SK-N-SH (cell line): Measurements from ENCODE around the gene NETO2. TPM values are rescaled to one million over a fixed set of nuclear protein-coding genes. Genes with fewer than 3 reads are reported as not detected.

ENCODE experiments used
- CTCF ChIA-PET: fragments of 300-600, 350-600 bp; formaldehyde crosslinking; extraction: SDS; loops from one replicate; lab custom pipeline; 2021; lab: Yijun Ruan, JAX
- POLR2A ChIA-PET: fragments of 350-600 bp; sonication (Branson Sonifier 250); formaldehyde crosslinking; extraction: SDS; loops from one replicate; lab custom pipeline; 2020; ENCODE audit warnings: antibody characterized with exemption, inconsistent platforms; lab: Yijun Ruan, JAX
- DNase-seq: peaks from one replicate; pipeline ENCODE4 v3.0.0; 2012
- H2AFZ ChIP-seq: fragments of 200-600 bp; sonication (generic); 2 replicates; pipeline ENCODE4 v1.8.1; 2016; ENCODE audit warnings: antibody characterized with exemption, mild to moderate bottlenecking, low read depth
- H3F3A ChIP-seq: fragments of 200-600 bp; sonication (generic); replicated peaks from 2 replicates; pipeline ENCODE3; 2016; ENCODE audit warnings: antibody characterized with exemption, mild to moderate bottlenecking; ENCODE audit not compliant: insufficient read depth
- H3K27ac ChIP-seq, 2 experiments: fragments of 200-500 bp in 1 of 2; fragments of 200-600 bp in 1 of 2; sonication (Bioruptor generic) in 1 of 2; sonication (generic), shearing (Covaris generic) in 1 of 2; 2 replicates each; pipeline versions ENCODE4 v1.5.1 to v1.6.1; 2014 to 2016; ENCODE audit warnings: low read depth in 2 of 2, inconsistent platforms in 1 of 2, low read length in 1 of 2, mild to moderate bottlenecking in 1 of 2, mixed read lengths in 1 of 2
- H3K27me3 ChIP-seq: fragments of 200-600 bp; sonication (generic), shearing (Covaris generic); 2 replicates; pipeline ENCODE4 v1.6.1; 2016; ENCODE audit warnings: mixed run types; ENCODE audit not compliant: insufficient read depth
- H3K36me3 ChIP-seq, 2 experiments: fragments of 200-500 bp in 1 of 2; fragments of 200-600 bp in 1 of 2; sonication (Bioruptor generic) in 1 of 2; sonication (generic) in 1 of 2; replicated peaks in 1 of 2; 2 replicates each; pipeline versions ENCODE3 to v1.5.1; 2014 to 2016; ENCODE audit warnings: low read length in 1 of 2, mild to moderate bottlenecking in 1 of 2; ENCODE audit not compliant: insufficient read depth in 2 of 2, control insufficient read depth in 1 of 2
- H3K4me1 ChIP-seq, 2 experiments: fragments of 200-500 bp in 1 of 2; fragments of 200-600 bp in 1 of 2; sonication (Bioruptor generic) in 1 of 2; sonication (generic), shearing (Covaris generic) in 1 of 2; 2 replicates each; pipeline versions ENCODE4 v1.5.1 to v1.6.1; 2014 to 2016; ENCODE audit warnings: low read depth in 1 of 2, low read length in 1 of 2, mixed run types in 1 of 2; ENCODE audit not compliant: insufficient read depth in 2 of 2, control insufficient read depth in 1 of 2
- H3K4me2 ChIP-seq: fragments of 200-600 bp; sonication (generic), shearing (Covaris generic); 2 replicates; pipeline ENCODE4 v1.6.1; 2017; ENCODE audit warnings: mixed run types
- H3K4me3 ChIP-seq, 2 experiments: fragments of 200-500 bp in 1 of 2; fragments of 200-600 bp in 1 of 2; sonication (Bioruptor generic) in 1 of 2; sonication (generic), shearing (Covaris generic) in 1 of 2; 2 replicates each; pipeline versions ENCODE4 v1.5.1 to v1.8.1; 2014 to 2016; ENCODE audit warnings: low read depth in 2 of 2, inconsistent platforms in 1 of 2, low read length in 1 of 2, mild to moderate bottlenecking in 1 of 2, mixed read lengths in 1 of 2, moderate library complexity in 1 of 2
- H3K79me2 ChIP-seq: fragments of 200-600 bp; sonication (generic); 2 replicates; pipeline ENCODE4 v1.8.1; 2017; ENCODE audit warnings: mild to moderate bottlenecking; ENCODE audit not compliant: insufficient read depth
- H3K9ac ChIP-seq: fragments of 200-600 bp; sonication (generic); 2 replicates; pipeline ENCODE4 v1.6.1; 2017; ENCODE audit warnings: mixed run types
- H3K9me2 ChIP-seq: fragments of 200-600 bp; sonication (generic); 2 replicates; pipeline ENCODE4 v1.6.1; 2017; ENCODE audit warnings: mixed run types
- H3K9me3 ChIP-seq: fragments of 200-600 bp; sonication (generic); 2 replicates; pipeline ENCODE4 v1.6.1; 2017; ENCODE audit warnings: mixed run types, mild to moderate bottlenecking, moderate library complexity
- H4K20me1 ChIP-seq: fragments of 200-600 bp; sonication (generic); 2 replicates; pipeline ENCODE4 v1.6.1; 2017; ENCODE audit warnings: mild to moderate bottlenecking, mixed run types; ENCODE audit not compliant: insufficient read depth
- CHD2 ChIP-seq: fragments of 150-350 bp; IDR thresholded peaks from 2 replicates; pipeline ENCODE4 v1.6.1; 2018; ENCODE audit warnings: low read length; ENCODE audit not compliant: partially characterized antibody
- ELF1 ChIP-seq: IDR thresholded peaks from 2 replicates; pipeline ENCODE4 v1.4.0; 2012
- EP300 ChIP-seq, 2 experiments: IDR thresholded peaks; 2 replicates each; pipeline versions ENCODE4 v1.4.0 to v1.6.1; 2012; ENCODE audit warnings: borderline replicate concordance in 1 of 2, low read depth in 1 of 2, low read length in 1 of 2
- EZH2phosphoT487 ChIP-seq: fragments of 200-600 bp; sonication (generic); IDR thresholded peaks from 2 replicates; pipeline ENCODE4 v1.6.1; 2017; ENCODE audit warnings: low read depth, mixed run types, mild to moderate bottlenecking, antibody characterized with exemption, moderate library complexity, borderline replicate concordance
- FOSL2 ChIP-seq: IDR thresholded peaks from 2 replicates; pipeline ENCODE4 v1.4.0; 2012; ENCODE audit warnings: low read depth, mild to moderate bottlenecking, moderate library complexity, borderline replicate concordance
- FOXJ3 ChIP-seq: sonication (generic); formaldehyde crosslinking; IDR thresholded peaks from 2 replicates; pipeline ENCODE4 v1.5.1; 2020; ENCODE audit warnings: mild to moderate bottlenecking, missing genetic modification reagents
- FOXM1 ChIP-seq: IDR thresholded peaks from 2 replicates; pipeline ENCODE4 v1.4.0; 2012; ENCODE audit warnings: low read depth, mild to moderate bottlenecking
- JUND ChIP-seq: IDR thresholded peaks from 2 replicates; pipeline ENCODE4 v1.4.0; 2012
- MEF2A ChIP-seq: IDR thresholded peaks from 2 replicates; pipeline ENCODE4 v1.4.0; 2012; ENCODE audit warnings: low read depth, borderline replicate concordance
- MXI1 ChIP-seq: IDR thresholded peaks from 2 replicates; pipeline ENCODE4 v1.6.1; 2012; ENCODE audit warnings: mild to moderate bottlenecking, low read depth, low read length, improper control_type of control experiment
- NFIC ChIP-seq: IDR thresholded peaks from 2 replicates; pipeline ENCODE4 v1.4.0; 2012; ENCODE audit warnings: borderline replicate concordance
- NRF1 ChIP-seq: IDR thresholded peaks from 2 replicates; pipeline ENCODE4 v1.6.1; 2012; ENCODE audit warnings: low read depth, mild to moderate bottlenecking, low read length
- POLR2AphosphoS5 ChIP-seq: IDR thresholded peaks from 2 replicates; pipeline ENCODE4 v1.6.1; 2012; ENCODE audit warnings: low read depth, low read length
- RCOR1 ChIP-seq: fragments of 150-350 bp; IDR thresholded peaks from 2 replicates; pipeline ENCODE4 v1.6.1; 2017; ENCODE audit warnings: antibody characterized with exemption, low read length
- RFX5 ChIP-seq: IDR thresholded peaks from 2 replicates; pipeline ENCODE4 v1.6.1; 2012; ENCODE audit warnings: mild to moderate bottlenecking, improper control_type of control experiment, low read length
- SIN3A ChIP-seq: IDR thresholded peaks from 2 replicates; pipeline ENCODE4 v1.6.1; 2012; ENCODE audit warnings: low read depth, mild to moderate bottlenecking, low read length, moderate library complexity, borderline replicate concordance
- SMC3 ChIP-seq: IDR thresholded peaks from 2 replicates; pipeline ENCODE4 v1.6.1; 2012; ENCODE audit warnings: low read depth, low read length, improper control_type of control experiment
- TEAD4 ChIP-seq: IDR thresholded peaks from 2 replicates; pipeline ENCODE4 v1.4.0; 2012; ENCODE audit warnings: mild to moderate bottlenecking, borderline replicate concordance; ENCODE audit not compliant: insufficient read depth
- USF1 ChIP-seq: IDR thresholded peaks from 2 replicates; pipeline ENCODE4 v1.4.0; 2012; ENCODE audit warnings: low read depth, borderline replicate concordance
- ZBTB33 ChIP-seq: IDR thresholded peaks from 2 replicates; pipeline ENCODE4 v1.4.0; 2012; ENCODE audit warnings: low read depth, borderline replicate concordance
- WGBS: methylation state at CpG from one replicate; pipeline ENCODE4 v1.1.6; 2017; ENCODE audit warnings: low lambda C conversion rate; 5-methylcytosine and 5-hydroxymethylcytosine counted together
- polyA plus RNA-seq, 3 experiments: library from polyadenylated mRNA; depleted of rRNA; stranded (reverse); fragments of >200 nt; gene quantifications; 2 replicates each; pipeline ENCODE4 v1.2.3, GENCODE V29; 2012
- TF ChIP-seq, protein P1 (sequence below): IDR thresholded peaks from 2 replicates; pipeline ENCODE4 v1.4.0; 2012; ENCODE audit warnings: low read depth
- TF ChIP-seq, protein P2 (sequence below): fragments of 200-600 bp; sonication (generic); IDR thresholded peaks from 2 replicates; pipeline ENCODE4 v1.6.1; 2017; ENCODE audit warnings: antibody characterized with exemption, mild to moderate bottlenecking, moderate library complexity

The NETO2 gene
- polyA plus RNA-seq, 1 of the 3 experiments (the other 2 are of a cell fraction), result 48.8 TPM

- Histone ChIP-seq H3K9me3 (no peaks in the 10 kb centered on the region), H3K4me3 (no peak overlapping the region), H3K27ac (no peak overlapping the region), H2AFZ (no peak overlapping the region), H3K79me2 (no peaks in the 10 kb centered on the region), H3K27me3 (no peaks in the 10 kb centered on the region), H3F3A (no peaks in the 10 kb centered on the region), H3K4me2 (no peak overlapping the region), H4K20me1 (no peaks in the 10 kb centered on the region), H3K9ac (no peak overlapping the region), H3K4me1 (no peaks in the 10 kb centered on the region), H3K9me2 (no peaks in the 10 kb centered on the region), H3K36me3 (no peaks in the 10 kb centered on the region)
- DNase-seq, result no peak
- ChIA-PET CTCF (no interaction called here), POLR2A (no interaction called here)
- 61% methylated on average over 3 of the region's 3 CpGs for WGBS
- TF ChIP-seq, protein P1, sequence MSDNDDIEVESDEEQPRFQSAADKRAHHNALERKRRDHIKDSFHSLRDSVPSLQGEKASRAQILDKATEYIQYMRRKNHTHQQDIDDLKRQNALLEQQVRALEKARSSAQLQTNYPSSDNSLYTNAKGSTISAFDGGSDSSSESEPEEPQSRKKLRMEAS, result no peak
- TF ChIP-seq RFX5 (no peak), ZBTB33 (no peak), CHD2 (no peak), SMC3 (no peak), FOXM1 (no peak), SIN3A (no peak), POLR2AphosphoS5 (no peak), EZH2phosphoT487 (no peak), RCOR1 (no peak), ELF1 (no peak), NRF1 (no peak), NFIC (no peak), JUND (no peak), FOSL2 (no peak), TEAD4 (no peak), USF1 (no peak), FOXJ3 (CRISPR knock-in tag) (no peak)
Observed at GRCh38 chr16:47045459-47045858, 98.3 kb downstream of the NETO2 start.

- TF ChIP-seq FOXJ3 (CRISPR knock-in tag), result no peak
- no peak for TF ChIP-seq MXI1
- TF ChIP-seq MEF2A, result no peak
- TF ChIP-seq NFIC, result no peak
- TF ChIP-seq NRF1, result no peak
- no peak for TF ChIP-seq EP300 (IDR thresholded peaks at IDR 0.05; ENCODE audit: borderline replicate concordance in 1 of 2, low read depth in 1 of 2, low read length in 1 of 2)
- TF ChIP-seq, protein P2, sequence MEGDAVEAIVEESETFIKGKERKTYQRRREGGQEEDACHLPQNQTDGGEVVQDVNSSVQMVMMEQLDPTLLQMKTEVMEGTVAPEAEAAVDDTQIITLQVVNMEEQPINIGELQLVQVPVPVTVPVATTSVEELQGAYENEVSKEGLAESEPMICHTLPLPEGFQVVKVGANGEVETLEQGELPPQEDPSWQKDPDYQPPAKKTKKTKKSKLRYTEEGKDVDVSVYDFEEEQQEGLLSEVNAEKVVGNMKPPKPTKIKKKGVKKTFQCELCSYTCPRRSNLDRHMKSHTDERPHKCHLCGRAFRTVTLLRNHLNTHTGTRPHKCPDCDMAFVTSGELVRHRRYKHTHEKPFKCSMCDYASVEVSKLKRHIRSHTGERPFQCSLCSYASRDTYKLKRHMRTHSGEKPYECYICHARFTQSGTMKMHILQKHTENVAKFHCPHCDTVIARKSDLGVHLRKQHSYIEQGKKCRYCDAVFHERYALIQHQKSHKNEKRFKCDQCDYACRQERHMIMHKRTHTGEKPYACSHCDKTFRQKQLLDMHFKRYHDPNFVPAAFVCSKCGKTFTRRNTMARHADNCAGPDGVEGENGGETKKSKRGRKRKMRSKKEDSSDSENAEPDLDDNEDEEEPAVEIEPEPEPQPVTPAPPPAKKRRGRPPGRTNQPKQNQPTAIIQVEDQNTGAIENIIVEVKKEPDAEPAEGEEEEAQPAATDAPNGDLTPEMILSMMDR, result no peak
- H3K36me3 ChIP-seq, result no peaks in the 10 kb centered on the region
- no peaks in the 10 kb centered on the region for H3K9me2 ChIP-seq
- H3F3A ChIP-seq, result no peaks in the 10 kb centered on the region
- H3K4me2 ChIP-seq, result no peak overlapping the region
- H3K4me1 ChIP-seq, result no peaks in the 10 kb centered on the region
- DNase-seq, result no peak
- ChIA-PET CTCF (interaction anchor here (0.9 kb wide), 1 partner anchor 9 kb away, joined by 3 read pairs; no protein-coding TSS in a partner anchor), POLR2A (no interaction called here)
- no peak overlapping the region for H3K4me3 ChIP-seq
- H3K79me2 ChIP-seq, result no peaks in the 10 kb centered on the region
- H3K9me3 ChIP-seq, result no peaks in the 10 kb centered on the region
- WGBS, result 74% methylated on average over 8 of the region's 8 CpGs
- no peak overlapping the region for H2AFZ ChIP-seq
- H4K20me1 ChIP-seq, result no peaks in the 10 kb centered on the region
- H3K27me3 ChIP-seq, result no peaks in the 10 kb centered on the region
- H3K9ac ChIP-seq, result no peak overlapping the region
- H3K27ac ChIP-seq, result no peak overlapping the region
Observed at GRCh38 chr16:47045023-47045422, 98.7 kb downstream of the NETO2 start.
